RWPE1 (cell line): ENCODE results near the gene INSYN2B.

Experiments used
- CTCF ChIA-PET: fragments of 350-600 bp; sonication (Branson Sonifier 250); formaldehyde crosslinking; extraction: SDS; loops from one replicate; lab custom pipeline; 2021; lab: Yijun Ruan, JAX
- POLR2A ChIA-PET: fragments of 400-600 bp; formaldehyde crosslinking; extraction: SDS; loops from one replicate; lab custom pipeline; 2020; ENCODE audit warnings: antibody characterized with exemption; ENCODE audit not compliant: low non-redundant PET; lab: Yijun Ruan, JAX
- DNase-seq: peaks from one replicate; pipeline ENCODE4 v3.0.0; 2012; ENCODE audit warnings: low spot score
- H3K27ac ChIP-seq: fragments of 450-650 bp; 2 replicates; pipeline ENCODE4 v1.5.1; 2017
- TF ChIP-seq, protein P1 (sequence below): fragments of 450-650 bp; conservative IDR thresholded peaks from 2 replicates; pipeline ENCODE4 v1.5.1; 2017; ENCODE audit warnings: low read depth, mild to moderate bottlenecking

The INSYN2B gene

DNA sequence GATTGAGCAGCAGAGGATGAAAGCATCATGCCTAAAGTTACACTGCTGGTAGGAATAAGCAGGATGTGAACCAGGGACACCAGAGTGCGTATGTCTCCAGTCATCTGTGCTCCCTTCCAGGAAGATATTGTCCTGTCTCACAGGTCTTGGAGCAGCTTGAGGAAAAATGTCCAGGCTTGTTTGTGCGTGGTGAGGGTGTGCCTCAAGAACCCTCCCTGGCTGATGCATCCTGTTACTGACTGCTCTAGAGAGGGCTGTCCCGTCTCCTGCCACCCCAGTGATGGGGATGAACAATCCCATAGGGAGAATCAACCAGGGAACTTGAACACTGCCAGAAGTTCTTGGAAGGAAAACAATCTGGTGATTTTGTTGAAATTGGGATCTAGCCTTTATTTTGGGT is 132.0 kb downstream of the INSYN2B start:
- no peak overlapping the region for H3K27ac ChIP-seq
- CTCF ChIA-PET, result no interaction called here
- POLR2A ChIA-PET, result no interaction called here
- DNase-seq, result no peak
- TF ChIP-seq, protein P1, sequence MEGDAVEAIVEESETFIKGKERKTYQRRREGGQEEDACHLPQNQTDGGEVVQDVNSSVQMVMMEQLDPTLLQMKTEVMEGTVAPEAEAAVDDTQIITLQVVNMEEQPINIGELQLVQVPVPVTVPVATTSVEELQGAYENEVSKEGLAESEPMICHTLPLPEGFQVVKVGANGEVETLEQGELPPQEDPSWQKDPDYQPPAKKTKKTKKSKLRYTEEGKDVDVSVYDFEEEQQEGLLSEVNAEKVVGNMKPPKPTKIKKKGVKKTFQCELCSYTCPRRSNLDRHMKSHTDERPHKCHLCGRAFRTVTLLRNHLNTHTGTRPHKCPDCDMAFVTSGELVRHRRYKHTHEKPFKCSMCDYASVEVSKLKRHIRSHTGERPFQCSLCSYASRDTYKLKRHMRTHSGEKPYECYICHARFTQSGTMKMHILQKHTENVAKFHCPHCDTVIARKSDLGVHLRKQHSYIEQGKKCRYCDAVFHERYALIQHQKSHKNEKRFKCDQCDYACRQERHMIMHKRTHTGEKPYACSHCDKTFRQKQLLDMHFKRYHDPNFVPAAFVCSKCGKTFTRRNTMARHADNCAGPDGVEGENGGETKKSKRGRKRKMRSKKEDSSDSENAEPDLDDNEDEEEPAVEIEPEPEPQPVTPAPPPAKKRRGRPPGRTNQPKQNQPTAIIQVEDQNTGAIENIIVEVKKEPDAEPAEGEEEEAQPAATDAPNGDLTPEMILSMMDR, result no peak

DNA sequence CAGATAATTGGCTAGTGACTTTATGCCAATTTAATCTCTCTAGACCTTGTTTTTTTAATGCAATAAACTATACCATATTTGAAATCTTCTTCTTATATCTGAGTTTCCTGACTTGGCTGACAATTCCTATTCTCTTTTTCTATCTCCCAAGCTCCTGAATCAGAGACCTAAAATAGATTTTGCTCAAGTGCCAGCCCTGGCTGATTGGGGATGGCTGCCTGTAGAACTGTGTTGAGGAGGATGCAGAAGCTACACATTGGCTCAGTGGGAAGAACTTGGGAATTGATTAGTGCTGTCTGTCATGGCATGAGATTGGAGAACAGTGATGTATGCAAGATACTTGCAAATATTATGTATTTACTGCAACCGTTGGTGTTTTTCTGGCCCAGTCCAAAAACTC is 132.8 kb downstream of the INSYN2B start:
- no peak for DNase-seq
- CTCF ChIA-PET, result interaction anchor here (0.6 kb wide), 1 partner anchor 33 kb away, joined by 3 read pairs; no protein-coding TSS in a partner anchor
- H3K27ac ChIP-seq, result no peak overlapping the region
- TF ChIP-seq, protein P1, result no peak
- POLR2A ChIA-PET, result no interaction called here

DNA sequence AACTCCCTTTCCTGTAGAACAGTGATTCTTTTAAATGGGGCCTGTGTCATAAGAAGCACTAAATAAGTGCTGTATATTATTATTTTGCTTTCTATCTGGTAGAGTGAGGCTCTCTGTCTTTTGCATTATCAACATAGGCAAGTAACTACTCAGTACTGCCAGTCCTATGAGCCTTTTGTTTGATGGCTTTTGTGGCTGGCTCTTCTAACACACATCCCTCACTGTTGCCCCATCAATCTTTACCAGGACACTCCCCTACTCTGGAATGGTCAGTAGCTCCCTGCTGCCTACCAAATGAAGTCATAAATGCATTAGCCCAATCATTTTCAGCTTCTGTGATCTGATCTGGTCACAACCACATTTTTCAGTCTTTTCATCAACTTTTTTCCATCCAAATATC is 137.6 kb downstream of the INSYN2B start:
- no peak for DNase-seq
- TF ChIP-seq, protein P1, result no peak
- CTCF ChIA-PET, result interaction anchor here (0.7 to 0.9 kb wide), 2 partner anchors 11 to 1037 kb away, joined by 3 read pairs; no protein-coding TSS in a partner anchor
- no peak overlapping the region for H3K27ac ChIP-seq
- POLR2A ChIA-PET, result no interaction called here

DNA sequence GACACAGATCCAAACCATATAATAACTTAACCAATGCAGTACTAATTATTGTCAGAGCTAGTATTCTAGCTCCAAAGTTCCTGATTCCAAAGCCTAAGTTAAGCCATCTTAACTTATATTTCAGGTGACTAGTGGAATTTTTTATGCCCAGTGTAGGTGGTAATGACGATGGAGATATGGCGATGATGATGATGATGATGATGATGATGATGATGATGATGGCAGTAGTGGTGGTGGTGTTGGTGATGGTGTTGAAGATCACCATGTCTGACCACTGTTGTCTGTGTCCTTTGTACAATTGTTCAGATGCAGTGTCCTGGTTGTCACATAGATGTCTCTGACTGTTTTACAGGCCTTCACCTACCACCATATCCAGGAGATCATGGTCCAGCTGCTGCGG is 139.9 kb downstream of the INSYN2B start:
- no peak for DNase-seq
- CTCF ChIA-PET, result interaction anchor here (1.1 kb wide), 1 partner anchor 292 kb away, joined by 4 read pairs; no protein-coding TSS in a partner anchor

DNA sequence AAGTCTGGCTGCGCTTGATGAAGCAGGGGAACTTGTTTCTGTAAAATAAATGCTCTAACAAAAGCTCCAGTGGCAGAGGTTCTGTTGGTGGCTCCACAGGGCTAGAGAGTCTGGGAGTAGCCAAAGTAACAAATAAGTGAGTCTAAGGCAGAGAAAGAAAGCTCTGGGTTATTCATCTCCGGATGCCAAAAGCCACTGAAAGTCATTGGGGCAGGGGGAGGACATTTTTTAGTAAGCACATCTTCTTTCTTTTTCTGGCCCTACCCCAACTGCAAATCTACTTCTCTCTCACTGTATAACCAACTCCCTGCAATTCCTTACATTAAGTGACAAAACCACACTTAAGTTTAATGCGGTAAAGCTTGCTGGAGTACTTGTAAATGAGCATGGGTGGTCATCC is 141.6 kb downstream of the INSYN2B start:
- TF ChIP-seq, protein P1, result no peak
- DNase-seq, result no peak
- ChIA-PET CTCF (no interaction called here), POLR2A (no interaction called here)
- H3K27ac ChIP-seq, result no peak overlapping the region

More for the DNA sequence above, 139.9 kb downstream of the INSYN2B start:
- POLR2A ChIA-PET, result no interaction called here
- TF ChIP-seq, protein P1, result no peak
- no peak overlapping the region for H3K27ac ChIP-seq

DNA sequence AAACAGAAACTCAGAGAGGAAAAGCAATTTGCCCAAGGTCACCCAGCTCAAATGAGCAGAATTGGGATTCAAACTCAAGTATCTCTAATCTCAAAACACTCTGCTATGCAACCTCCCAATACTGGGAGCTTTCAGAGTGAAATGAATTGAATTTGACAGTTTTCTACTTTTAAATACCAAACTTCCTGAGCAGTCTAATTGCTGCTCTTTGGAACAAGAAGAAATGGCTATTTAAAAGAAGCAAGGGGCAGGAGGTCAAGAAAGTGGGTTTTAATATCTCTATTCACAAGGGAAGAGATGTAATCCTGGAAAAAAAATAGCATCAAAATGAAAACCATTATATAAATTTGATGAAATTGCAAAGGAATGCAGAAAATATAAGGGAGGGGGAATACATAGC is 142.6 kb downstream of the INSYN2B start:
- ChIA-PET CTCF (no interaction called here), POLR2A (no interaction called here)
- TF ChIP-seq, protein P1, result no peak

More for the DNA sequence above, 142.6 kb downstream of the INSYN2B start:
- H3K27ac ChIP-seq, result no peak overlapping the region
- no peak for DNase-seq
